PFSK-1 (cell line): ENCODE results near the gene ARV1.
A peak's percentile ranks its signal among the peaks of the same experiment; 100 is the strongest.

Source experiments
- FOXP2 ChIP-seq: optimal IDR thresholded peaks from 2 replicates; pipeline ENCODE3; 2011; ENCODE audit warnings: borderline replicate concordance, control low read depth, inconsistent platforms; ENCODE audit not compliant: insufficient read depth; ENCODE audit errors: extremely low read length, extremely low read depth
- POLR2AphosphoS5 ChIP-seq: IDR thresholded peaks from 2 replicates; pipeline ENCODE4 v1.6.1; 2012; ENCODE audit warnings: low read depth, mild to moderate bottlenecking, control low read depth, low read length, moderate library complexity
- REST ChIP-seq, 2 experiments: IDR thresholded peaks; 2 replicates each; pipeline versions ENCODE4 v1.6.1 to v1.8.0; 2011 to 2012; ENCODE audit warnings: low read depth in 2 of 2, low read length in 2 of 2, control low read depth in 1 of 2, inconsistent platforms in 1 of 2, mild to moderate bottlenecking in 1 of 2, moderate library complexity in 1 of 2; ENCODE audit not compliant: insufficient read depth in 1 of 2
- SIN3A ChIP-seq: IDR thresholded peaks from 2 replicates; pipeline ENCODE4 v1.6.1; 2012; ENCODE audit warnings: mild to moderate bottlenecking, low read length, moderate library complexity, borderline replicate concordance; ENCODE audit not compliant: insufficient read depth
- TAF1 ChIP-seq: IDR thresholded peaks from 2 replicates; pipeline ENCODE4 v1.6.1; 2012; ENCODE audit warnings: low read length, control low read depth, borderline replicate concordance; ENCODE audit not compliant: insufficient read depth

ARV1 gene

GRCh38 chr1:230979952-230980351, 1.1 kb downstream of the ARV1 start:
- no peak for TF ChIP-seq REST (IDR thresholded peaks at IDR 0.05; ENCODE audit: insufficient read depth in 1 of 2, low read depth in 2 of 2, low read length in 2 of 2)

- TF ChIP-seq REST (IDR thresholded peaks at IDR 0.05; ENCODE audit: insufficient read depth in 1 of 2, low read depth in 2 of 2, low read length in 2 of 2) (no peak), POLR2AphosphoS5 (no peak), SIN3A (no peak), FOXP2 (no peak), TAF1 (no peak)
These were observed 3.8 kb downstream of the ARV1 start for GRCh38 chr1:230982696-230983095.

GRCh38 chr1:230983811-230984210, 4.9 kb downstream of the ARV1 start:
- TF ChIP-seq FOXP2: no peak
- no peak for TF ChIP-seq SIN3A
- TF ChIP-seq TAF1: no peak
- TF ChIP-seq REST (IDR thresholded peaks at IDR 0.05; ENCODE audit: insufficient read depth in 1 of 2, low read depth in 2 of 2, low read length in 2 of 2): no peak
- TF ChIP-seq POLR2AphosphoS5: no peak

- TF ChIP-seq POLR2AphosphoS5 (no peak), TAF1 (no peak), FOXP2 (no peak), REST (IDR thresholded peaks at IDR 0.05; ENCODE audit: insufficient read depth in 1 of 2, low read depth in 2 of 2, low read length in 2 of 2) (no peak), SIN3A (no peak)
These were observed 6.8 kb downstream of the ARV1 start for GRCh38 chr1:230985711-230986110.

GRCh38 chr1:230986976-230987375, 8.1 kb downstream of the ARV1 start:
- TF ChIP-seq SIN3A (no peak), REST (IDR thresholded peaks at IDR 0.05; ENCODE audit: insufficient read depth in 1 of 2, low read depth in 2 of 2, low read length in 2 of 2) (peak; percentile 62 to 86; a peak in 3 of 4 replicates)
